GM10248 (cell line): ENCODE data around the gene HMGCS2.
"Not testable (repeated sequence)": the region's sequence is repeated elsewhere in the genome, so short reads cannot be mapped to it uniquely, and the experiment has no call there.

Source experiments
- CTCF ChIA-PET: fragments of 300-600 bp; sonication (Branson Sonifier 250); formaldehyde crosslinking; extraction: SDS; loops from one replicate; lab custom pipeline; 2021; ENCODE audit warnings: antibody characterized with exemption; lab: Yijun Ruan, JAX
- POLR2A ChIA-PET: fragments of 350-650 bp; sonication (Branson Sonifier 250); formaldehyde crosslinking; extraction: SDS; loops from one replicate; lab custom pipeline; 2020; ENCODE audit warnings: antibody characterized with exemption; lab: Yijun Ruan, JAX
- DNase-seq: peaks from one replicate; pipeline ENCODE4 v3.0.0; 2012; ENCODE audit errors: extremely low spot score
- TF ChIP-seq, protein P1 (sequence below): IDR thresholded peaks from 2 replicates; pipeline ENCODE4 v1.5.1; 2012; ENCODE audit warnings: mild to moderate bottlenecking, low read depth; ENCODE audit errors: extremely low read depth, missing control alignments, control extremely low read depth

Gene HMGCS2

DNA sequence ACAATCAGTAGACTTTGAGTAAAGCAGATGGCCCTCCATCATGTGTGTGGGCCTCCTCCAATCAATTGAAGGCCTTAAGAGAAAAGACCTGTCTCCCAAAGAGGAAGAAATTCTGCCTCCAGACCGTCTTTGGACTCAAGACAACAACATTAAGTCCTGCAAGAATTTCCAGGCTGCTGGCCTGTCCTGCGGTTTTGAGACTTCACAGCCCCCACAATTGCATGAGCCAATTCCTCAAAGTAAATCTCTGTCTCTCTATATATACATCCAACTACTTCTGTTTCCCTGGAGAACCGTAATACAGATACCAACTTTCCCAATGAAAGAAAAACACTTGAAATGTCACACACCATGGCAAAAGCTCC lies 26.2 kb upstream of the HMGCS2 start:
- POLR2A ChIA-PET: no interaction called here
- no peak for DNase-seq
- TF ChIP-seq, protein P1, sequence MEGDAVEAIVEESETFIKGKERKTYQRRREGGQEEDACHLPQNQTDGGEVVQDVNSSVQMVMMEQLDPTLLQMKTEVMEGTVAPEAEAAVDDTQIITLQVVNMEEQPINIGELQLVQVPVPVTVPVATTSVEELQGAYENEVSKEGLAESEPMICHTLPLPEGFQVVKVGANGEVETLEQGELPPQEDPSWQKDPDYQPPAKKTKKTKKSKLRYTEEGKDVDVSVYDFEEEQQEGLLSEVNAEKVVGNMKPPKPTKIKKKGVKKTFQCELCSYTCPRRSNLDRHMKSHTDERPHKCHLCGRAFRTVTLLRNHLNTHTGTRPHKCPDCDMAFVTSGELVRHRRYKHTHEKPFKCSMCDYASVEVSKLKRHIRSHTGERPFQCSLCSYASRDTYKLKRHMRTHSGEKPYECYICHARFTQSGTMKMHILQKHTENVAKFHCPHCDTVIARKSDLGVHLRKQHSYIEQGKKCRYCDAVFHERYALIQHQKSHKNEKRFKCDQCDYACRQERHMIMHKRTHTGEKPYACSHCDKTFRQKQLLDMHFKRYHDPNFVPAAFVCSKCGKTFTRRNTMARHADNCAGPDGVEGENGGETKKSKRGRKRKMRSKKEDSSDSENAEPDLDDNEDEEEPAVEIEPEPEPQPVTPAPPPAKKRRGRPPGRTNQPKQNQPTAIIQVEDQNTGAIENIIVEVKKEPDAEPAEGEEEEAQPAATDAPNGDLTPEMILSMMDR: no peak
- CTCF ChIA-PET: interaction anchor here (0.6 to 9.0 kb wide), 2 partner anchors 13 to 15 kb away, joined by 3 to 53 read pairs; no protein-coding TSS in a partner anchor

DNA sequence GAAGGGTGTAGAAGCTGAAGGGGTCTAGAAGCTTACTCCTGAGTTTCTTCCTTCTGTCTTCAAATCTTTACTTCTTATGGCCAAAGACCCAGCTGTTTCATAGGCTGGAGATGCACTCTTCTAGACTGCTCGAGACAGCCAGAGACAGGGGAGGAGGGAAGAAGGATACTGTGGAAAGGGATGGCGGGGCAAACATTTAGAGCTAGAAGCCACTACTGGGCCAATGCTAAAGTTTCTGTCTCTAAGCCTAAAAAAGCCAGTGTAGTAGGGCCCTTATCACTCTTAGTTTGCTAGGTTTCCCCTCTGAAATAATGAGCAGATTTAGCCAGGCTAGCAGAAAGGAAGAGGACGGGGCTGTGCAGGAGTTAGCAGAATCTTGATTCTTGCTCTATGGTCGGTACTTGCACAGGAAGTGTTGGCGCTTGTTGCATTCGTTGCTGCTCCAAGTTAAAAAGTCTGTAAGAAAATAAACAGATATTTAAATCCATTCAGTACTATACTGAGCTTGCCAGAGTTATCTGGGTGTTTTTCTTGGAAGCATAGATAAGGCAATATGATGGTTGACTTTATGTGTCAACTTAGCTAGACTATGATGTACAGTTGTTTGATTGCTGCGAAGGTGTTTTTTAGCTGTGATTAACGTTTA lies 25.6 kb upstream of the HMGCS2 start:
- POLR2A ChIA-PET: no interaction called here
- TF ChIP-seq, protein P1: no peak
- CTCF ChIA-PET: interaction anchor here (0.6 to 9.0 kb wide), 2 partner anchors 13 to 15 kb away, joined by 3 to 53 read pairs; no protein-coding TSS in a partner anchor
- DNase-seq: no peak

GRCh38 chr1:119791377-119791776 lies 22.7 kb upstream of the HMGCS2 start:
- ChIA-PET CTCF (interaction anchor here (1.0 to 9.0 kb wide), 2 partner anchors 16 to 48 kb away, joined by 3 to 53 read pairs; no protein-coding TSS in a partner anchor), POLR2A (no interaction called here)
- DNase-seq: no peak
- TF ChIP-seq, protein P1: no peak

- TF ChIP-seq, protein P1: no peak
- ChIA-PET CTCF (no interaction called here), POLR2A (no interaction called here)
- no peak for DNase-seq
These were observed 21.9 kb upstream of the HMGCS2 start for GRCh38 chr1:119790451-119791198.

GRCh38 chr1:119787776-119788175 lies 19.1 kb upstream of the HMGCS2 start:
- no peak for DNase-seq
- TF ChIP-seq, protein P1: no peak
- POLR2A ChIA-PET: no interaction called here
- CTCF ChIA-PET: interaction anchor here (1.0 kb wide), 2 partner anchors 21 to 112 kb away, joined by 4 read pairs; no protein-coding TSS in a partner anchor

GRCh38 chr1:119786473-119787050 lies 17.9 kb upstream of the HMGCS2 start:
- DNase-seq, POLR2A ChIA-PET: not testable (repeated sequence)
- CTCF ChIA-PET: interaction anchor here (1.4 kb wide), 1 partner anchor 12 kb away, joined by 4 read pairs; no protein-coding TSS in a partner anchor

DNA sequence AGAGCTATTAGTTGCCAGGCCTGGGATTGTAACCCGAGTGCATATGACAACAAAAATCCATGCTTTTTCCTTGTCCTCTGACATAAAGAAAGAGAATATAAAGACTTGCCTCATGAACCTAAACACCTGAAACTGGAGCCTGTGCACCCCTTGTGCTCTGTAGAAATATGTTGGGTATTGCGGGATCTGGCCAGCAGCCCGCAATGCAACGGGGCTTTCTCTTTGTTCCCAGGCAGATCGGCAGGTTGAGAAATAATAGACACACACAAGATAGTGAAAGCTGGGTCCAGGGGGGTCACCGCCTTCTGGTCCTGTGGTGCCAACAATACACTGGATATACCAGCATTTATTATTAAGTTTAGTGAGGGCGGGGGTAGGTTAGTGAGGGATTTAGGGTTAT lies 17.3 kb upstream of the HMGCS2 start:
- DNase-seq, POLR2A ChIA-PET: not testable (repeated sequence)
- CTCF ChIA-PET: interaction anchor here (1.0 to 1.4 kb wide), 2 partner anchors 13 to 111 kb away, joined by 3 to 4 read pairs; no protein-coding TSS in a partner anchor
